ENCODE results near the gene LIMS1.
"Not testable (repeated sequence)": the region's sequence is repeated elsewhere in the genome, so short reads cannot be mapped to it uniquely, and the experiment has no call there.

- TF ChIP-seq CTCF (IDR thresholded peaks at IDR 0.05 in 4 of 5, conservative IDR thresholded peaks at IDR 0.05 in 1 of 5); POLR2A (IDR thresholded peaks at IDR 0.05): not testable (repeated sequence)
Observed at GRCh38 chr2:108680805-108681204, 146.5 kb downstream of the LIMS1 start.

All from gastrocnemius medialis (tissue), 4 donors.